ENCODE measurements around the gene ARHGEF40.

DNA sequence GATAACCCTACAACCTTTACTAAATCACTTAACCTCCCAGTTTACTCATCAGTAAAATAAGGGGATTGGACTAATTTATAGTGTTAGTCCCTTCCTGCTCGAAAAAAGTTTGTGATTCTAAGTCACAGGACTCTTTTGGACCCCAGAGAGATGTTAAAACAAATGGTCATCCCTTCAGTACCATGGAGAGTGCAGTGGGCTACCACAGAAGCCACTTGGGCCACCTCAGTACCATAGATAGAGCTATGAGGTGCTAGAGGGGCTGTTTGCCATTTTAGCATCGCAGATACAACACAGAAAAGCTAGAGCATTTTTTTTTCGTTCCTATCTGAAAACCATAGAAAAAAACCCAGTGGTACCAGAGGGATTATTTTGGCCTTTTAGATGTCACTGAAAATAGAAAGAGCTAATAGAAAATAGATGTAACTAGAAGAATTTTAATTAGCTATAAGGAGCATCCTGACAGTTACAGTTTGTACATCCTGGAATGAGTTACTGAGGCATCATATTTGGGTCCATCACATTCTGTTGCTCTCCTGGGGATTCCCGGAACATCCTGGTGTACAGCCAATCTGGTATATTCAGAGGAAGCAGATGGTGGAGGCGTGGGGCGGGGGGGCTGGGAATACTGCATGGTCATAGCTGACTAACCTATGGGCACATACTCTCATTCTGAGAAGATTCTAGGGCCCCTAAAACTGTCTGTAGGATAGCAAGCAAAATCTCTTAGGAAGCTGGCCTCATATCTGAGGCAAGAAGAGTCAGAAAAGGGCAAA, 25.5 kb downstream of the ARHGEF40 start:
- TF ChIP-seq, protein P1, sequence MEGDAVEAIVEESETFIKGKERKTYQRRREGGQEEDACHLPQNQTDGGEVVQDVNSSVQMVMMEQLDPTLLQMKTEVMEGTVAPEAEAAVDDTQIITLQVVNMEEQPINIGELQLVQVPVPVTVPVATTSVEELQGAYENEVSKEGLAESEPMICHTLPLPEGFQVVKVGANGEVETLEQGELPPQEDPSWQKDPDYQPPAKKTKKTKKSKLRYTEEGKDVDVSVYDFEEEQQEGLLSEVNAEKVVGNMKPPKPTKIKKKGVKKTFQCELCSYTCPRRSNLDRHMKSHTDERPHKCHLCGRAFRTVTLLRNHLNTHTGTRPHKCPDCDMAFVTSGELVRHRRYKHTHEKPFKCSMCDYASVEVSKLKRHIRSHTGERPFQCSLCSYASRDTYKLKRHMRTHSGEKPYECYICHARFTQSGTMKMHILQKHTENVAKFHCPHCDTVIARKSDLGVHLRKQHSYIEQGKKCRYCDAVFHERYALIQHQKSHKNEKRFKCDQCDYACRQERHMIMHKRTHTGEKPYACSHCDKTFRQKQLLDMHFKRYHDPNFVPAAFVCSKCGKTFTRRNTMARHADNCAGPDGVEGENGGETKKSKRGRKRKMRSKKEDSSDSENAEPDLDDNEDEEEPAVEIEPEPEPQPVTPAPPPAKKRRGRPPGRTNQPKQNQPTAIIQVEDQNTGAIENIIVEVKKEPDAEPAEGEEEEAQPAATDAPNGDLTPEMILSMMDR (conservative IDR thresholded peaks at IDR 0.05; ENCODE audit: low read length) = no peak
- no peak for TF ChIP-seq EZH2phosphoT487 (IDR thresholded peaks at IDR 0.05; ENCODE audit: borderline replicate concordance)
